ENCODE data around the gene ZNF592. TPM values are rescaled to one million over a fixed set of nuclear protein-coding genes. Genes with fewer than 3 reads are reported as not detected.
A peak's percentile ranks its signal among the peaks of the same experiment; 100 is the strongest.

The ZNF592 gene
- total and polyA plus RNA-seq, 2 experiments from 2014 or later, result 8.1 to 19.2 TPM

GRCh38 chr15:84781495-84781894, 33.1 kb downstream of the ZNF592 start:
- no peaks in the 10 kb centered on the region for H3K4me1 ChIP-seq (ENCODE audit: low read depth)
- no peak overlapping the region for H3K4me3 ChIP-seq
- no peak for DNase-seq (ENCODE audit: low read depth in 1 of 2, low spot score in 1 of 2)
- no peaks in the 10 kb centered on the region for H3K9me3 ChIP-seq (ENCODE audit: low read depth)
- TF ChIP-seq, protein P1, sequence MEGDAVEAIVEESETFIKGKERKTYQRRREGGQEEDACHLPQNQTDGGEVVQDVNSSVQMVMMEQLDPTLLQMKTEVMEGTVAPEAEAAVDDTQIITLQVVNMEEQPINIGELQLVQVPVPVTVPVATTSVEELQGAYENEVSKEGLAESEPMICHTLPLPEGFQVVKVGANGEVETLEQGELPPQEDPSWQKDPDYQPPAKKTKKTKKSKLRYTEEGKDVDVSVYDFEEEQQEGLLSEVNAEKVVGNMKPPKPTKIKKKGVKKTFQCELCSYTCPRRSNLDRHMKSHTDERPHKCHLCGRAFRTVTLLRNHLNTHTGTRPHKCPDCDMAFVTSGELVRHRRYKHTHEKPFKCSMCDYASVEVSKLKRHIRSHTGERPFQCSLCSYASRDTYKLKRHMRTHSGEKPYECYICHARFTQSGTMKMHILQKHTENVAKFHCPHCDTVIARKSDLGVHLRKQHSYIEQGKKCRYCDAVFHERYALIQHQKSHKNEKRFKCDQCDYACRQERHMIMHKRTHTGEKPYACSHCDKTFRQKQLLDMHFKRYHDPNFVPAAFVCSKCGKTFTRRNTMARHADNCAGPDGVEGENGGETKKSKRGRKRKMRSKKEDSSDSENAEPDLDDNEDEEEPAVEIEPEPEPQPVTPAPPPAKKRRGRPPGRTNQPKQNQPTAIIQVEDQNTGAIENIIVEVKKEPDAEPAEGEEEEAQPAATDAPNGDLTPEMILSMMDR (IDR thresholded peaks at IDR 0.05; ENCODE audit: low read depth, low read length), result no peak
- peak overlapping the region; percentile 2 for H3K27ac ChIP-seq
- H3K36me3 ChIP-seq, result peaks cover 22% of the 10 kb centered on the region
- no peaks in the 10 kb centered on the region for H3K27me3 ChIP-seq

GRCh38 chr15:84782346-84782745, 34.0 kb downstream of the ZNF592 start:
- H3K36me3 ChIP-seq, result peaks cover 22% of the 10 kb centered on the region
- no peak overlapping the region for H3K27ac ChIP-seq
- no peak for DNase-seq (ENCODE audit: low read depth in 1 of 2, low spot score in 1 of 2)
- no peaks in the 10 kb centered on the region for H3K27me3 ChIP-seq
- H3K9me3 ChIP-seq (ENCODE audit: low read depth), result no peaks in the 10 kb centered on the region
- H3K4me1 ChIP-seq (ENCODE audit: low read depth), result no peaks in the 10 kb centered on the region
- H3K4me3 ChIP-seq, result no peak overlapping the region
- TF ChIP-seq, protein P1 (IDR thresholded peaks at IDR 0.05; ENCODE audit: low read depth, low read length), result no peak

GRCh38 chr15:84783493-84784251, 35.3 kb downstream of the ZNF592 start:
- Histone ChIP-seq H3K9me3 (ENCODE audit: low read depth) (no peaks in the 10 kb centered on the region), H3K4me1 (ENCODE audit: low read depth) (no peaks in the 10 kb centered on the region), H3K27me3 (no peaks in the 10 kb centered on the region), H3K4me3 (no peak overlapping the region), H3K27ac (no peak overlapping the region), H3K36me3 (peaks cover 22% of the 10 kb centered on the region)
- no peak for DNase-seq (ENCODE audit: low read depth in 1 of 2, low spot score in 1 of 2)
- TF ChIP-seq, protein P1 (IDR thresholded peaks at IDR 0.05; ENCODE audit: low read depth, low read length), result no peak

DNA sequence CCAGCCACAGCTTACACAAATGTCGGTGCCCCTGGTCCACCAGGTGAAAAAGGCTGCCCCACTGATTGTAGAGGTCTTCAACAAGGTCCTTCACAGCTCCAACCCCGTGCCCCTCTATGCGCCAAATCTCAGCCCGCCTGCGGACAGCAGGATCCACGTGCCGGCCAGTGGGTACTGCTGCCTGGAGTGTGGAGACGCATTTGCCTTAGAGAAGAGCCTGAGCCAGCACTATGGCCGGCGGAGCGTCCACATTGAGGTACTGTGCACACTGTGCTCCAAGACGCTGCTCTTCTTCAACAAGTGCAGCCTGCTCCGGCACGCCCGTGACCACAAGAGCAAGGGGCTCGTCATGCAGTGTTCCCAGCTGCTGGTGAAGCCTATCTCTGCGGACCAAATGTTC, 35.9 kb downstream of the ZNF592 start:
- Histone ChIP-seq H3K4me3 (no peak overlapping the region), H3K4me1 (ENCODE audit: low read depth) (no peaks in the 10 kb centered on the region), H3K27ac (no peak overlapping the region), H3K36me3 (peaks cover 22% of the 10 kb centered on the region), H3K9me3 (ENCODE audit: low read depth) (no peaks in the 10 kb centered on the region), H3K27me3 (no peaks in the 10 kb centered on the region)
- no peak for DNase-seq (ENCODE audit: low read depth in 1 of 2, low spot score in 1 of 2)
- TF ChIP-seq, protein P1 (IDR thresholded peaks at IDR 0.05; ENCODE audit: low read depth, low read length), result no peak

DNA sequence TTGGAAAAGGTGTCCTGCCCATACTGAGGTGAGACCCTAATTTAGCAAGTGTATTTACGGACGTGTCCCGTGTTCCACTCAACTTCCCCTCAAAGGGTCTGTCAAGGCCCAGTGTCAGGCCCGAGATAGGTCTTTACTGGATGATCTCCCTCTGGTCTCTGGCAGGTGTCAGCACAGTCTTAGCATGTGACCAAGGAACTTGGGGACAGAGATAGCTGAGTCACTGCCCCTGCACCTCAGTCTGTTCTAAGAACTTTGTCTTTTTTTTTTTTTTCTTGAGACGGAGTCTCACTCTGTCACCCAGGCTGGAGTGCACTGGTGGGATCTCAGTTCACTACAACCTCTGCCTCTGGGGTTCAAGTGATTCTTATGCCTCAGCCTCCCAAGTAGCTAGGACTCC, 36.7 kb downstream of the ZNF592 start:
- Histone ChIP-seq H3K4me3 (no peak overlapping the region), H3K27me3 (no peaks in the 10 kb centered on the region), H3K36me3 (peaks cover 22% of the 10 kb centered on the region), H3K27ac (no peak overlapping the region), H3K9me3 (ENCODE audit: low read depth) (no peaks in the 10 kb centered on the region), H3K4me1 (ENCODE audit: low read depth) (peaks cover 8% of the 10 kb centered on the region)
- no peak for DNase-seq (ENCODE audit: low read depth in 1 of 2, low spot score in 1 of 2)
- TF ChIP-seq, protein P1 (IDR thresholded peaks at IDR 0.05; ENCODE audit: low read depth, low read length), result no peak
